ENCODE measurements around the gene RPL28. TPM values are rescaled to one million over a fixed set of nuclear protein-coding genes. Genes with fewer than 3 reads are reported as not detected.
"Not testable (repeated sequence)": the region's sequence is repeated elsewhere in the genome, so short reads cannot be mapped to it uniquely, and the experiment has no call there.

The RPL28 gene
- total and polyA plus RNA-seq, 9 donors, result 391 to 2,645 (median 2,257) TPM

DNA sequence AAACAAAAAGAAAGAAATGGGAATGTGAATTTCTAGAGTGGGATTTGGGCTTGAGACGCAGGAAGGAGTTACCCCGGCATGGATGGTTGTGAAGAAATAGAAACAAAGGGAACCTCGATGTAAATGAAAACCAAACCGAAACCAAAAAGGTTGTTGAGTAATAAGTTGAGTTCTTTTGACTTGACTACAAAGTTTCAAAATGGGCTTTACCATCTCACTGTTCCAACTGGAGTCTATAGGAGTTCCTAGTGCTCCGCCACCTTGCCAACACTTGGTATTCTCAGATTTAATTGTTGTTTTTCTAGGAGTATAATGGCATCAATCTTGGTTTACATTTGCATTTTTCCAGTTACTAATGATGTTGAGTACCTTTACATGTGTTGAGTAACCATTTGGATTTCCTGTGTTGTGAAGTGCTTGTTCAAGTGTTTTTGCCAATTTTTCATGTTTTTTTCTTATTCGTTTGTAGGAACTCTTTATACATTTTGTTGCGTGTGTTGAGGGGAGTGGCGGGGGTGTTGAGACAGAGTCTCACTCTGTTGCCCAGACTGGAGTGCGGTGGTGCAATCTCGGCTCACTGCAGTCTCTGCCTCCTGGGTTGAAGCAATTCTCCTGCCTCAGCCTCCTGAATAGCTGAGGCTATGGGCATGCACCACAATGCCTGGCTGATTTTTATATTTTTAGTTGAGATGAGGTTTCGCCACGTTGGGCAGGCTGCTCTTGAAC is 12.6 kb downstream of the RPL28 start:
- Histone ChIP-seq H3K4me3 (no peak overlapping the region), H3K27ac (no peak overlapping the region), H3K4me1 (ENCODE audit: insufficient read depth) (no peaks in the 10 kb centered on the region), H3K9me3 (no peaks in the 10 kb centered on the region), H3K36me3 (no peaks in the 10 kb centered on the region), H3K27me3 (no peaks in the 10 kb centered on the region)
- TF ChIP-seq CTCF (IDR thresholded peaks at IDR 0.05), result no peak
- TF ChIP-seq EP300 (IDR thresholded peaks at IDR 0.05), result no peak
- no peak for TF ChIP-seq POLR2A (IDR thresholded peaks at IDR 0.05)
- 77 to 89% (median 88%) methylated on average over 12 of the region's 12 CpGs for WGBS, 3 donors
- DNase-seq, result no peak
- intact Hi-C loops (cut with DNase I), result no loop called here

GRCh38 chr19:55400281-55401087 is 14.8 kb downstream of the RPL28 start:
- Histone ChIP-seq H3K27ac (no peak overlapping the region), H3K36me3 (no peaks in the 10 kb centered on the region)
- TF ChIP-seq CTCF (IDR thresholded peaks at IDR 0.05), result no peak
- no peak for TF ChIP-seq POLR2A (IDR thresholded peaks at IDR 0.05)
- no peak for TF ChIP-seq EP300 (IDR thresholded peaks at IDR 0.05)

GRCh38 chr19:55401390-55401789 is 15.7 kb downstream of the RPL28 start:
- 78 to 84% (median 81%) methylated on average over 21 to 24 of the region's 28 CpGs for WGBS, 3 donors
- H3K36me3 ChIP-seq; DNase-seq; intact Hi-C loops (cut with DNase I); H3K27me3 ChIP-seq; H3K9me3 ChIP-seq; H3K27ac ChIP-seq; H3K4me3 ChIP-seq; H3K4me1 ChIP-seq (ENCODE audit: insufficient read depth): not testable (repeated sequence)

More at GRCh38 chr19:55400281-55401087, 14.8 kb downstream of the RPL28 start:
- intact Hi-C loops (cut with DNase I), result no loop called here
- Histone ChIP-seq H3K4me3 (no peak overlapping the region), H3K9me3 (no peaks in the 10 kb centered on the region), H3K4me1 (ENCODE audit: insufficient read depth) (no peaks in the 10 kb centered on the region), H3K27me3 (no peaks in the 10 kb centered on the region)
- no peak for DNase-seq
- 78 to 84% (median 83%) methylated on average over 14 of the region's 14 CpGs for WGBS, 3 donors

- Histone ChIP-seq H3K9me3 (no peaks in the 10 kb centered on the region), H3K27me3 (no peaks in the 10 kb centered on the region), H3K27ac (no peak overlapping the region), H3K4me3 (no peak overlapping the region), H3K4me1 (ENCODE audit: insufficient read depth) (peaks cover 8% of the 10 kb centered on the region), H3K36me3 (no peaks in the 10 kb centered on the region)
- no peak for DNase-seq
- TF ChIP-seq CTCF (IDR thresholded peaks at IDR 0.05) (no peak), EP300 (IDR thresholded peaks at IDR 0.05) (no peak), POLR2A (IDR thresholded peaks at IDR 0.05) (no peak)
- intact Hi-C loops (cut with DNase I), result no loop called here
- WGBS, 3 donors, result 74 to 86% (median 83%) methylated on average over 2 of the region's 2 CpGs
Observed at GRCh38 chr19:55402509-55402908, 16.8 kb downstream of the RPL28 start.

DNA sequence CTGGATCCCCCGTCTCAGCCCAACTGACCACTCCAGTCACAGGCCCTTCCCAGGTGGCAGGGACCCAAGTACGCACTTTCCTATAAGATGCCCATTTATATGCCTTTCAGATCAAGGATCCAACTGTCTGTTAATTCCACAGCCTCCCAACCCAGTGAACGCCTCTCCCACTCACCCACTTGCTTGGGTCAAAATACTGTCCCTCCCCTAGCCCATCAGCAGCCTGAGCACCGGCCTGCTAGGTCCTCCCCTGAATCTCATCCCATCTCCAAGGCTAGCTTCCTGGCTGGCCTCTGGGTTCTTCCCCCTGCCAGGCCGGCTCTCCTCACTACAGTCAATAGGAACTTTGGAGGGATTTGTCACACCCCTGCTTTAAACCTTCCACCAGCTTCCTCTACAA is 19.9 kb downstream of the RPL28 start:
- Histone ChIP-seq H3K27me3 (no peaks in the 10 kb centered on the region), H3K27ac (no peak overlapping the region), H3K4me1 (ENCODE audit: insufficient read depth) (peaks cover 8% of the 10 kb centered on the region), H3K4me3 (no peak overlapping the region), H3K9me3 (no peaks in the 10 kb centered on the region), H3K36me3 (no peaks in the 10 kb centered on the region)
- intact Hi-C loops (cut with DNase I), result no loop called here
- 68 to 76% (median 74%) methylated on average over 5 of the region's 5 CpGs for WGBS, 3 donors
- TF ChIP-seq CTCF (IDR thresholded peaks at IDR 0.05) (no peak), POLR2A (IDR thresholded peaks at IDR 0.05) (no peak), EP300 (IDR thresholded peaks at IDR 0.05) (no peak)
- DNase-seq, result no peak

Data from ovary (tissue), 9 donors.